Skeletal muscle satellite cell (primary cell): ENCODE measurements around the gene ITPRID2. TPM values are rescaled to one million over a fixed set of nuclear protein-coding genes. Genes with fewer than 3 reads are reported as not detected.

ENCODE experiments used
- H3K27me3 ChIP-seq: 2 replicates; pipeline ENCODE4 v1.7.0; 2013; ENCODE audit warnings: low read length; ENCODE audit not compliant: control insufficient read depth, insufficient read depth
- H3K36me3 ChIP-seq: 2 replicates; pipeline ENCODE4 v1.7.0; 2013; ENCODE audit warnings: mild to moderate bottlenecking, control low read depth, low read length; ENCODE audit not compliant: insufficient read depth
- H3K4me1 ChIP-seq: 2 replicates; pipeline ENCODE4 v1.7.0; 2013; ENCODE audit warnings: low read length; ENCODE audit not compliant: control insufficient read depth, insufficient read depth
- H3K4me2 ChIP-seq: 2 replicates; pipeline ENCODE4 v1.7.0; 2013; ENCODE audit warnings: mild to moderate bottlenecking, low read length
- H3K4me3 ChIP-seq: 2 replicates; pipeline ENCODE4 v1.7.0; 2013; ENCODE audit warnings: low read length
- H3K9ac ChIP-seq: 2 replicates; pipeline ENCODE4 v1.7.0; 2013; ENCODE audit warnings: mild to moderate bottlenecking, low read depth, low read length, moderate library complexity
- H3K9me3 ChIP-seq: replicated peaks from 2 replicates; pipeline ENCODE4 v1.7.0; 2013; ENCODE audit warnings: mild to moderate bottlenecking, control low read depth, low read length
- total RNA-seq: library from RNA; depleted of rRNA; stranded (reverse); fragments of >200 nt; gene quantifications from 2 replicates; pipeline ENCODE4 v1.2.3, GENCODE V29; 2012; rRNA removed

The ITPRID2 gene
- total RNA-seq, result 58.6 and 61.6 TPM in 2 replicates

GRCh38 chr2:181891258-181891965, at the start of gene ITPRID2:
Gene ITPRID2, plus strand, starts transcription at chr2:181891730. Its CDS starts 337 bp downstream, at chr2:181892067.
- no peaks in the 10 kb centered on the region for H3K27me3 ChIP-seq
- peak within 1 kb of the TSS; percentile 92 for H3K4me2 ChIP-seq
- H3K9me3 ChIP-seq, result no peaks in the 10 kb centered on the region
- peak within 1 kb of the TSS; percentile 94 for H3K9ac ChIP-seq
- peaks cover 27% of the 10 kb centered on the region for H3K4me1 ChIP-seq
- H3K36me3 ChIP-seq, result peaks cover 22% of the 10 kb centered on the region
- H3K4me3 ChIP-seq, result peak within 1 kb of the TSS; percentile 96

- H3K27me3 ChIP-seq, result no peaks in the 10 kb centered on the region
- no peak overlapping the region for H3K9ac ChIP-seq
- H3K4me3 ChIP-seq, result no peak overlapping the region
- H3K9me3 ChIP-seq, result no peaks in the 10 kb centered on the region
- no peak overlapping the region for H3K4me2 ChIP-seq
- H3K4me1 ChIP-seq, result no peaks in the 10 kb centered on the region
- H3K36me3 ChIP-seq, result no peaks in the 10 kb centered on the region
Measured at GRCh38 chr2:181844551-181845290, 46.8 kb upstream of the ITPRID2 start.

- Histone ChIP-seq H3K4me2 (no peak overlapping the region), H3K9ac (no peak overlapping the region), H3K4me3 (no peak overlapping the region), H3K36me3 (no peaks in the 10 kb centered on the region), H3K4me1 (no peaks in the 10 kb centered on the region), H3K9me3 (no peaks in the 10 kb centered on the region), H3K27me3 (no peaks in the 10 kb centered on the region)
Measured at GRCh38 chr2:181846399-181847197, 44.9 kb upstream of the ITPRID2 start.

- Histone ChIP-seq H3K27me3 (no peaks in the 10 kb centered on the region), H3K4me3 (no peak overlapping the region), H3K9me3 (no peaks in the 10 kb centered on the region), H3K9ac (no peak overlapping the region), H3K4me2 (no peak overlapping the region), H3K4me1 (no peaks in the 10 kb centered on the region), H3K36me3 (no peaks in the 10 kb centered on the region)
Measured at GRCh38 chr2:181847198-181847556, 44.4 kb upstream of the ITPRID2 start.

GRCh38 chr2:181847702-181848101, 43.8 kb upstream of the ITPRID2 start:
- H3K4me1 ChIP-seq, result no peaks in the 10 kb centered on the region
- no peak overlapping the region for H3K4me2 ChIP-seq
- no peaks in the 10 kb centered on the region for H3K36me3 ChIP-seq
- H3K27me3 ChIP-seq, result no peaks in the 10 kb centered on the region
- H3K4me3 ChIP-seq, result no peak overlapping the region
- no peak overlapping the region for H3K9ac ChIP-seq
- no peaks in the 10 kb centered on the region for H3K9me3 ChIP-seq

- H3K4me1 ChIP-seq, result no peaks in the 10 kb centered on the region
- H3K27me3 ChIP-seq, result no peaks in the 10 kb centered on the region
- no peaks in the 10 kb centered on the region for H3K9me3 ChIP-seq
- H3K9ac ChIP-seq, result no peak overlapping the region
- H3K4me2 ChIP-seq, result no peak overlapping the region
- H3K4me3 ChIP-seq, result no peak overlapping the region
- H3K36me3 ChIP-seq, result no peaks in the 10 kb centered on the region
Measured at GRCh38 chr2:181848261-181848886, 43.2 kb upstream of the ITPRID2 start.

GRCh38 chr2:181849601-181850000, 41.9 kb upstream of the ITPRID2 start:
- no peaks in the 10 kb centered on the region for H3K27me3 ChIP-seq
- no peaks in the 10 kb centered on the region for H3K36me3 ChIP-seq
- no peaks in the 10 kb centered on the region for H3K4me1 ChIP-seq
- no peak overlapping the region for H3K4me3 ChIP-seq
- no peak overlapping the region for H3K9ac ChIP-seq
- no peaks in the 10 kb centered on the region for H3K9me3 ChIP-seq
- no peak overlapping the region for H3K4me2 ChIP-seq

- no peaks in the 10 kb centered on the region for H3K36me3 ChIP-seq
- no peak overlapping the region for H3K4me3 ChIP-seq
- no peaks in the 10 kb centered on the region for H3K4me1 ChIP-seq
- no peaks in the 10 kb centered on the region for H3K27me3 ChIP-seq
- H3K9ac ChIP-seq, result no peak overlapping the region
- no peak overlapping the region for H3K4me2 ChIP-seq
- no peaks in the 10 kb centered on the region for H3K9me3 ChIP-seq
Measured at GRCh38 chr2:181850936-181851560, 40.5 kb upstream of the ITPRID2 start.

- H3K36me3 ChIP-seq, result no peaks in the 10 kb centered on the region
- H3K4me1 ChIP-seq, result no peaks in the 10 kb centered on the region
- H3K4me3 ChIP-seq, result no peak overlapping the region
Measured at GRCh38 chr2:181851726-181852125, 39.8 kb upstream of the ITPRID2 start.

GRCh38 chr2:181853696-181854095, 37.8 kb upstream of the ITPRID2 start:
- no peak overlapping the region for H3K9ac ChIP-seq
- no peak overlapping the region for H3K4me2 ChIP-seq
- H3K36me3 ChIP-seq, result no peaks in the 10 kb centered on the region
- no peaks in the 10 kb centered on the region for H3K9me3 ChIP-seq
- no peaks in the 10 kb centered on the region for H3K4me1 ChIP-seq
- no peaks in the 10 kb centered on the region for H3K27me3 ChIP-seq
- no peak overlapping the region for H3K4me3 ChIP-seq

More at GRCh38 chr2:181851726-181852125, 39.8 kb upstream of the ITPRID2 start:
- H3K9me3 ChIP-seq, result no peaks in the 10 kb centered on the region
- H3K9ac ChIP-seq, result no peak overlapping the region
- no peaks in the 10 kb centered on the region for H3K27me3 ChIP-seq
- H3K4me2 ChIP-seq, result no peak overlapping the region

GRCh38 chr2:181857483-181857882, 34.0 kb upstream of the ITPRID2 start:
- H3K36me3 ChIP-seq, result no peaks in the 10 kb centered on the region
- no peaks in the 10 kb centered on the region for H3K27me3 ChIP-seq
- no peaks in the 10 kb centered on the region for H3K9me3 ChIP-seq
- no peak overlapping the region for H3K9ac ChIP-seq
- H3K4me1 ChIP-seq, result no peaks in the 10 kb centered on the region
- no peak overlapping the region for H3K4me3 ChIP-seq
- H3K4me2 ChIP-seq, result no peak overlapping the region
